Neural crest cell (in vitro differentiated cells): Measurements from ENCODE around the gene CEP89. TPM values are rescaled to one million over a fixed set of nuclear protein-coding genes. Genes with fewer than 3 reads are reported as not detected.

Experiments used
- total RNA-seq: library from RNA; stranded (reverse); gene quantifications from 2 replicates; pipeline ENCODE4 v1.2.1, GENCODE V29; 2021

The CEP89 gene
- total RNA-seq, 1 donor from 2014 or later: 50.8 TPM

Other genes with a start within 250 kb of the CEP89 start
- gene SLC7A9, start 102.2 kb downstream of the CEP89 start, total RNA-seq: 0.49 and 0.50 TPM in 2 replicates
- 5.5 and 6.9 TPM in 2 replicates for gene FAAP24, start 284 bp upstream of the CEP89 start, total RNA-seq
- gene RHPN2, start 92.9 kb upstream of the CEP89 start, total RNA-seq: 10.2 and 11.3 TPM in 2 replicates
- 12.9 TPM in 2 replicates for gene GPATCH1, start 109.2 kb upstream of the CEP89 start, total RNA-seq
- gene WDR88, start 160.2 kb upstream of the CEP89 start, total RNA-seq: not detected in 2 replicates
- 79.6 and 85.6 TPM in 2 replicates for gene LRP3, start 222.4 kb upstream of the CEP89 start, total RNA-seq